HepG2 (cell line): ENCODE results near the gene ACSF3. TPM values are rescaled to one million over a fixed set of nuclear protein-coding genes. Genes with fewer than 3 reads are reported as not detected.

ENCODE experiments used
- ARID5B ChIP-seq: IDR thresholded peaks from 2 replicates; pipeline ENCODE4 v1.4.0; 2020; ENCODE audit warnings: mild to moderate bottlenecking, missing genetic modification reagents
- ARNT2 ChIP-seq: sonication (generic); formaldehyde crosslinking; IDR thresholded peaks from 2 replicates; pipeline ENCODE4 v1.8.0; 2022; ENCODE audit warnings: mild to moderate bottlenecking, low read depth, missing genetic modification reagents, moderate library complexity
- ATF5 ChIP-seq: sonication (generic); formaldehyde crosslinking; IDR thresholded peaks from 2 replicates; pipeline ENCODE4 v1.4.0; 2020; ENCODE audit warnings: mild to moderate bottlenecking, low read depth, missing genetic modification reagents
- FOXK2 ChIP-seq: fragments of 450-650 bp; IDR thresholded peaks from 2 replicates; pipeline ENCODE4 v1.6.1; 2016
- GATAD2A ChIP-seq: IDR thresholded peaks from 2 replicates; pipeline ENCODE4 v1.6.1; 2016
- HMG20B ChIP-seq: conservative IDR thresholded peaks from 2 replicates; pipeline ENCODE4 v1.6.1; 2016; ENCODE audit warnings: missing genetic modification reagents, missing compliant biosample characterization
- KLF16 ChIP-seq, 2 experiments: sonication (generic) in 1 of 2; formaldehyde crosslinking in 1 of 2; IDR thresholded peaks; 2 replicates each; pipeline versions ENCODE4 v1.6.1 to v1.8.0; 2016 to 2023; ENCODE audit warnings: missing genetic modification reagents in 2 of 2, missing compliant biosample characterization in 1 of 2
- LCORL ChIP-seq, 2 experiments: fragments of 450-650 bp in 1 of 2; sonication (generic) in 1 of 2; formaldehyde crosslinking in 1 of 2; IDR thresholded peaks; 2 replicates each; pipeline versions ENCODE4 v1.5.0 to v1.6.1; 2017 to 2020; ENCODE audit warnings: antibody characterized with exemption in 1 of 2, missing genetic modification reagents in 1 of 2
- PRDM10 ChIP-seq: sonication (generic); formaldehyde crosslinking; IDR thresholded peaks from 2 replicates; pipeline ENCODE4 v1.4.0; 2020; ENCODE audit warnings: low read depth, missing genetic modification reagents
- SNAI1 ChIP-seq: sonication (generic); formaldehyde crosslinking; IDR thresholded peaks from 2 replicates; pipeline ENCODE4 v1.5.0; 2020; ENCODE audit warnings: mild to moderate bottlenecking, missing genetic modification reagents, borderline replicate concordance
- SRY ChIP-seq: sonication (generic); formaldehyde crosslinking; IDR thresholded peaks from 2 replicates; pipeline ENCODE4 v1.8.0; 2022; ENCODE audit warnings: mild to moderate bottlenecking, missing genetic modification reagents
- ZNF253 ChIP-seq: sonication (generic); formaldehyde crosslinking; IDR thresholded peaks from 2 replicates; pipeline ENCODE4 v1.8.0; 2022; ENCODE audit warnings: mild to moderate bottlenecking, missing genetic modification reagents, borderline replicate concordance
- polyA plus RNA-seq, 8 experiments: library from polyadenylated mRNA; depleted of rRNA in 3 of 8; stranded (reverse) in 7 of 8; unstranded in 1 of 8; fragments of >200 nt; fragmentation: Illumina TruSeq in 4 of 8; extraction: Trizol in 4 of 8; gene quantifications; 2 replicates each; pipeline versions ENCODE4 v1.2.1 to v1.2.3, GENCODE V29; 2011 to 2016; ENCODE audit warnings: low read depth in 4 of 8, missing spikeins in 1 of 8, mixed read lengths in 1 of 8; ENCODE audit not compliant: insufficient read depth in 1 of 8
- total RNA-seq, 5 experiments: library from RNA; depleted of rRNA; stranded (reverse); fragments of >200 nt; fragmentation: Illumina TruSeq; extraction: Trizol; gene quantifications; 2 replicates each; pipeline ENCODE4 v1.2.3, GENCODE V29; 2016; ENCODE audit warnings: low read depth in 1 of 5
- TF ChIP-seq, protein P1 (sequence below): sonication (generic); formaldehyde crosslinking; IDR thresholded peaks from 2 replicates; pipeline ENCODE4 v1.5.1; 2020; ENCODE audit warnings: mild to moderate bottlenecking, missing genetic modification reagents
- TF ChIP-seq, protein P2 (sequence below): sonication (generic); formaldehyde crosslinking; IDR thresholded peaks from 2 replicates; pipeline ENCODE4 v1.4.0; 2020; ENCODE audit warnings: mild to moderate bottlenecking, missing genetic modification reagents
- TF ChIP-seq, protein P3 (sequence below): sonication (generic); formaldehyde crosslinking; IDR thresholded peaks from 2 replicates; pipeline ENCODE4 v1.5.0; 2020; ENCODE audit warnings: mild to moderate bottlenecking, low read depth, missing genetic modification reagents, borderline replicate concordance

The ACSF3 gene
- total and polyA plus RNA-seq, 2 of the 13 experiments (the other 11 are each of a cell fraction or from before 2014, with no cell fraction given), result 14.9 to 30.6 TPM

DNA sequence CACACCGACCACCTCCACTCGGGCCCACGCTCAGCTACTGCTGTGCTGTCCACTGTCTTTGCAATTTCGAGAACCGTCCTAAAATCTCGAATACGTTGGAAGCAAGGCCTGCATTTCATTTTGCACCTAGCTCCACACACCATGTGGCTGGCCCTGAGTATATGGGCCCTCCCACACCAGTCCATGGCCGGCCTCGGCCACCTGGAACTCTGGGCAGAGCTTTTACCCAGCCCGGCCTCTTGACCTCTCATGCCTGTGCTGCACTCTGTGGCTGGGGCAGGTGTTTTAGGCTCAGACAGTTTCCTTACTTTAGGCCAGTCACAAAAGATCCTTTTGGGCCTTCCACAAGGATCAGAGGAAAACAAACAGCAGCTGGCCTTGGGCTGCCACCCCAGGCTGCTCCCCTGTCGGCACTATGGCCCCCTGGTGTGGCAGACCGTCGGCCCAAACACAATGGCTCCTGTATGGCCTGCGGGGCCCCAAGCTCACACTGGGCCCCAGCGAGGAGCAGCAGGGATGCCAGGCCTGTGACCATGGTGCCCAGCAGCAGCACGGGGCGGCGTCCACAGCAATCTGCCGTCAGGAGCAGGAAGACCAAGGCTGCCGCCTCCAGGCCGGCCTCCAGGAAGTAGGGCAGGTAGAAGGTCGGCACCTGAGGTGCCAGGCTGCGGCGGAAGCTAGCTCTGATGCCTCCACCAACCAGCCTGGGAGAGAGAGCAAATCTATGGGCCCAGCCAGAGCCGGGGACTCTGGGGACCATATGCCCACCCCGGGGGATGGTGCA is 104.2 kb downstream of the ACSF3 start (continued):
- TF ChIP-seq, protein P1, sequence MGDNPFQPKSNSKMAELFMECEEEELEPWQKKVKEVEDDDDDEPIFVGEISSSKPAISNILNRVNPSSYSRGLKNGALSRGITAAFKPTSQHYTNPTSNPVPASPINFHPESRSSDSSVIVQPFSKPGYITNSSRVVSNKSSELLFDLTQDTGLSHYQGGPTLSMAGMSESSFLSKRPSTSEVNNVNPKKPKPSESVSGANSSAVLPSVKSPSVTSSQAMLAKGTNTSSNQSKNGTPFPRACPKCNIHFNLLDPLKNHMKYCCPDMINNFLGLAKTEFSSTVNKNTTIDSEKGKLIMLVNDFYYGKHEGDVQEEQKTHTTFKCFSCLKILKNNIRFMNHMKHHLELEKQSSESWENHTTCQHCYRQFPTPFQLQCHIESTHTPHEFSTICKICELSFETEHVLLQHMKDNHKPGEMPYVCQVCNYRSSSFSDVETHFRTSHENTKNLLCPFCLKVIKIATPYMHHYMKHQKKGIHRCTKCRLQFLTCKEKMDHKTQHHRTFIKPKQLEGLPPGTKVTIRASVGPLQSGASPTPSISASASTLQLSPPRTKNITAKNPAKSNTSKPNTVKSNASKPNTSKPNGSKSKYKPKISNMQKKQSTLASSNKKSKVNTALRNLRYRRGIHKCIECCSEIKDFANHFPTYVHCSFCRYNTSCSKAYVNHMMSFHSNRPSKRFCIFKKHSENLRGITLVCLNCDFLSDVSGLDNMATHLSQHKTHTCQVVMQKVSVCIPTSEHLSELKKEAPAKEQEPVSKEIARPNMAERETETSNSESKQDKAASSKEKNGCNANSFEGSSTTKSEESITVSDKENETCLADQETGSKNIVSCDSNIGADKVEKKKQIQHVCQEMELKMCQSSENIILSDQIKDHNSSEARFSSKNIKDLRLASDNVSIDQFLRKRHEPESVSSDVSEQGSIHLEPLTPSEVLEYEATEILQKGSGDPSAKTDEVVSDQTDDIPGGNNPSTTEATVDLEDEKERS (CRISPR knock-in tag), result no peak
- TF ChIP-seq ATF5 (CRISPR knock-in tag) (no peak), KLF16 (CRISPR knock-in tag; IDR thresholded peaks at IDR 0.05) (peak; percentile 80 to 93; a peak in 3 of 4 replicates), ARNT2 (CRISPR knock-in tag) (peak; percentile 74), PRDM10 (no peak), ZNF253 (CRISPR knock-in tag) (peak; percentile 95; the same call in 1 of the 2 replicates), SNAI1 (CRISPR knock-in tag) (peak; percentile 97; the same call in 1 of the 2 replicates), LCORL (IDR thresholded peaks at IDR 0.05) (peak; percentile 87), LCORL (CRISPR knock-in tag; IDR thresholded peaks at IDR 0.05) (peak; percentile 99), GATAD2A (peak; percentile 93), SRY (CRISPR knock-in tag) (no peak), ARID5B (CRISPR knock-in tag) (peak; percentile 83), HMG20B (peak; percentile 93), FOXK2 (peak; percentile 45; the same call in 1 of the 2 replicates)
- TF ChIP-seq, protein P2, sequence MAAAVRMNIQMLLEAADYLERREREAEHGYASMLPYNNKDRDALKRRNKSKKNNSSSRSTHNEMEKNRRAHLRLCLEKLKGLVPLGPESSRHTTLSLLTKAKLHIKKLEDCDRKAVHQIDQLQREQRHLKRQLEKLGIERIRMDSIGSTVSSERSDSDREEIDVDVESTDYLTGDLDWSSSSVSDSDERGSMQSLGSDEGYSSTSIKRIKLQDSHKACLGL (CRISPR knock-in tag), result peak; percentile 81; the same call in 1 of the 2 replicates
- TF ChIP-seq, protein P3, sequence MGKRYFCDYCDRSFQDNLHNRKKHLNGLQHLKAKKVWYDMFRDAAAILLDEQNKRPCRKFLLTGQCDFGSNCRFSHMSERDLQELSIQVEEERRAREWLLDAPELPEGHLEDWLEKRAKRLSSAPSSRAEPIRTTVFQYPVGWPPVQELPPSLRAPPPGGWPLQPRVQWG (CRISPR knock-in tag), result no peak
